GM12875 (cell line): Measurements from ENCODE around the gene SOX10.
"Not testable (repeated sequence)": the region's sequence is repeated elsewhere in the genome, so short reads cannot be mapped to it uniquely, and the experiment has no call there.

Experiments
- H3K4me3 ChIP-seq: one replicate; pipeline ENCODE4 v1.5.1; 2011; ENCODE audit warnings: low read depth, low read length, control low read depth
- CTCF ChIP-seq: IDR thresholded peaks from 2 replicates; pipeline ENCODE4 v1.5.1; 2011; ENCODE audit warnings: low read depth, mild to moderate bottlenecking, control low read depth, inconsistent platforms, low read length, moderate library complexity, borderline replicate concordance; ENCODE audit not compliant: insufficient read depth

SOX10 gene

GRCh38 chr22:37953437-37954179 lies 30.7 kb downstream of the SOX10 start, which contains the start of the genes C22orf23 and POLR2F:
TSS of gene C22orf23 (minus strand) at chr22:37953601. CDS start at chr22:37953149, 452 bp downstream.
TSS of gene POLR2F (plus strand) at chr22:37953699. CDS start at chr22:37953788, 89 bp downstream.
- TF ChIP-seq CTCF: no peak

GRCh38 chr22:37953062-37953436 lies 31.3 kb downstream of the SOX10 start:
- peak overlapping the region; percentile 92 for H3K4me3 ChIP-seq
- TF ChIP-seq CTCF: no peak

More at GRCh38 chr22:37953437-37954179, 30.7 kb downstream of the SOX10 start, which contains the start of the genes C22orf23 and POLR2F:
- H3K4me3 ChIP-seq: peak within 1 kb of the TSS; percentile 92

GRCh38 chr22:37952629-37953028 lies 31.7 kb downstream of the SOX10 start:
- not testable (repeated sequence) for H3K4me3 ChIP-seq

GRCh38 chr22:37951305-37951704 lies 33.0 kb downstream of the SOX10 start:
- TF ChIP-seq CTCF: no peak
- no peak overlapping the region for H3K4me3 ChIP-seq

- H3K4me3 ChIP-seq: not testable (repeated sequence)
These were observed 37.1 kb downstream of the SOX10 start for GRCh38 chr22:37947142-37947795.

- H3K4me3 ChIP-seq: not testable (repeated sequence)
These were observed 39.9 kb downstream of the SOX10 start for GRCh38 chr22:37944423-37944822.

GRCh38 chr22:37943825-37944198 lies 40.5 kb downstream of the SOX10 start:
- no peak for TF ChIP-seq CTCF

GRCh38 chr22:37943136-37943824 lies 41.1 kb downstream of the SOX10 start:
- H3K4me3 ChIP-seq: no peak overlapping the region
- no peak for TF ChIP-seq CTCF

More at GRCh38 chr22:37943825-37944198, 40.5 kb downstream of the SOX10 start:
- no peak overlapping the region for H3K4me3 ChIP-seq
